Chondrocyte (in vitro differentiated cells): ENCODE data around the gene EPB41. TPM values are rescaled to one million over a fixed set of nuclear protein-coding genes. Genes with fewer than 3 reads are reported as not detected.
"Not testable (repeated sequence)": the region's sequence is repeated elsewhere in the genome, so short reads cannot be mapped to it uniquely, and the experiment has no call there.

ENCODE experiments used
- DNase-seq: peaks from one replicate; pipeline ENCODE4 v3.0.0; 2021; ENCODE audit warnings: mixed read lengths, low spot score
- H3K27ac Mint-ChIP-seq: one replicate; pipeline ENCODE4 v1.8.0; 2021; ENCODE audit warnings: mild to moderate bottlenecking, moderate library complexity, mixed read lengths; ENCODE audit not compliant: unreplicated experiment
- H3K27me3 Mint-ChIP-seq: 2 replicates; pipeline ENCODE4 v1.8.0; 2021; ENCODE audit warnings: low read depth, mixed read lengths
- H3K36me3 Mint-ChIP-seq: 2 replicates; pipeline ENCODE4 v1.8.0; 2021; ENCODE audit warnings: low read depth, mixed read lengths
- H3K4me1 Mint-ChIP-seq: 2 replicates; pipeline ENCODE4 v1.8.0; 2021; ENCODE audit warnings: low read depth, mild to moderate bottlenecking, mixed read lengths
- H3K4me3 Mint-ChIP-seq: one replicate; pipeline ENCODE4 v1.8.0; 2021; ENCODE audit warnings: mild to moderate bottlenecking, moderate library complexity, mixed read lengths; ENCODE audit not compliant: unreplicated experiment
- H3K9me3 Mint-ChIP-seq: 2 replicates; pipeline ENCODE4 v1.8.0; 2021; ENCODE audit warnings: low read depth, mixed read lengths
- total RNA-seq: library from RNA; stranded (reverse); gene quantifications from 3 replicates; pipeline ENCODE4 v1.2.1, GENCODE V29; 2021
- TF ChIP-seq, protein P1 (sequence below): fragments of 200-600 bp; sonication (generic); IDR thresholded peaks from 2 replicates; pipeline ENCODE4 v1.5.0; 2021; ENCODE audit warnings: antibody characterized with exemption, mild to moderate bottlenecking, moderate library complexity

The EPB41 gene
- total RNA-seq, 1 donor from 2014 or later: 17.7 TPM

- TF ChIP-seq, protein P1, sequence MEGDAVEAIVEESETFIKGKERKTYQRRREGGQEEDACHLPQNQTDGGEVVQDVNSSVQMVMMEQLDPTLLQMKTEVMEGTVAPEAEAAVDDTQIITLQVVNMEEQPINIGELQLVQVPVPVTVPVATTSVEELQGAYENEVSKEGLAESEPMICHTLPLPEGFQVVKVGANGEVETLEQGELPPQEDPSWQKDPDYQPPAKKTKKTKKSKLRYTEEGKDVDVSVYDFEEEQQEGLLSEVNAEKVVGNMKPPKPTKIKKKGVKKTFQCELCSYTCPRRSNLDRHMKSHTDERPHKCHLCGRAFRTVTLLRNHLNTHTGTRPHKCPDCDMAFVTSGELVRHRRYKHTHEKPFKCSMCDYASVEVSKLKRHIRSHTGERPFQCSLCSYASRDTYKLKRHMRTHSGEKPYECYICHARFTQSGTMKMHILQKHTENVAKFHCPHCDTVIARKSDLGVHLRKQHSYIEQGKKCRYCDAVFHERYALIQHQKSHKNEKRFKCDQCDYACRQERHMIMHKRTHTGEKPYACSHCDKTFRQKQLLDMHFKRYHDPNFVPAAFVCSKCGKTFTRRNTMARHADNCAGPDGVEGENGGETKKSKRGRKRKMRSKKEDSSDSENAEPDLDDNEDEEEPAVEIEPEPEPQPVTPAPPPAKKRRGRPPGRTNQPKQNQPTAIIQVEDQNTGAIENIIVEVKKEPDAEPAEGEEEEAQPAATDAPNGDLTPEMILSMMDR: no peak
- DNase-seq: no peak
- H3K9me3 Mint-ChIP-seq: no peaks in the 10 kb centered on the region
- no peaks in the 10 kb centered on the region for H3K36me3 Mint-ChIP-seq
- no peaks in the 10 kb centered on the region for H3K27me3 Mint-ChIP-seq
- no peak overlapping the region for H3K27ac Mint-ChIP-seq
- no peak overlapping the region for H3K4me3 Mint-ChIP-seq
- H3K4me1 Mint-ChIP-seq: no peaks in the 10 kb centered on the region
Observed at GRCh38 chr1:29082519-29082918, 168.2 kb downstream of the EPB41 start.

DNA sequence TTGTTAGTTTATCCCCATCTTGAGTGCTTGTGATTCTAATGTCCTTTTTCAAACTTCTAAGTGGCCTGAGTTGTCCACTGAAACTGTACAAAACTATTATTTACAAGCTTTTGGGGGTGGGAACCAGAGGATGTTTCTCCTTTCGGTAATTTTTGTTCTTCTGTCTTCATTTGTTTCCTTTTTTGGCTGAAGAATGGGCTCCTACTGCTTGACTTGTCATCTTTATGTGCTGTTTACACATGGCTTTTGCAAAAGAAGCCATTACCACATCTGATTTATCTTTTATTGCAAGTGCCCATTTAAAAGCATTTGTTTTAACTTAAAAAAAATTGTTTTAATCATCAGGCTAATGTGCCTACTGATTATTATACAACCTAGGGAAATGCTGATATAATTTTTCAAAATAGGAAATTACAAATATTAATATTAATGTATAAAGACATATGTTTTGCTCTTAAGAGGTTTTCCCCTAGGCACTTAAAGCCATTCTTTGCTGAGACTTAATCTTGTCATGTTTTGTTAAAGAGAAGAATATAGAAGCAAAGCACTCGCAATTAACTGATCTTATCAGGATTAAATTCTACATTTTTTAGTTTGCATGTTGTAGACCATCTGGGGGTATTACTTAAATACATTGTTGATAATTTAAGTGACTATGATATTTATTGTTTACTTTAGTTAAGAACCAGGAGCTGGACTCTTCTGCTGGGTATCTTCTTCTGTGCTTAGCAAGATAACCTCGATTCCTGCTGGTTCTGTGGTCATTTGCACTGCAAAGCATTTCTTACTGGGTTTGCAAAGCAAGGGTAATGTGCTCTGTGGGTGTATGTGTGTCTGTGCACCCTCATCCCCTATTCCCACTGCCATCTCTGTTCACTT lies 169.2 kb downstream of the EPB41 start:
- Mint-ChIP-seq H3K4me1 (no peaks in the 10 kb centered on the region), H3K9me3 (no peaks in the 10 kb centered on the region), H3K27me3 (no peaks in the 10 kb centered on the region), H3K36me3 (no peaks in the 10 kb centered on the region), H3K4me3 (no peak overlapping the region), H3K27ac (no peak overlapping the region)
- DNase-seq: no peak
- TF ChIP-seq, protein P1: no peak

- Mint-ChIP-seq H3K36me3 (no peaks in the 10 kb centered on the region), H3K9me3 (no peaks in the 10 kb centered on the region), H3K27ac (no peak overlapping the region), H3K4me1 (no peaks in the 10 kb centered on the region), H3K27me3 (no peaks in the 10 kb centered on the region), H3K4me3 (no peak overlapping the region)
- TF ChIP-seq, protein P1: no peak
- no peak for DNase-seq
Observed at GRCh38 chr1:29084196-29084521, 169.8 kb downstream of the EPB41 start.

- Mint-ChIP-seq H3K4me1 (peaks cover 4% of the 10 kb centered on the region), H3K4me3 (no peak overlapping the region), H3K36me3 (peaks cover 6% of the 10 kb centered on the region), H3K9me3 (peaks cover 2% of the 10 kb centered on the region), H3K27me3 (no peaks in the 10 kb centered on the region), H3K27ac (no peak overlapping the region)
- DNase-seq: no peak
- TF ChIP-seq, protein P1: no peak
Observed at GRCh38 chr1:29090937-29091618, 176.7 kb downstream of the EPB41 start.

GRCh38 chr1:29092704-29093103 lies 178.3 kb downstream of the EPB41 start:
- H3K36me3 Mint-ChIP-seq, H3K4me1 Mint-ChIP-seq, H3K27ac Mint-ChIP-seq, DNase-seq, H3K27me3 Mint-ChIP-seq, H3K4me3 Mint-ChIP-seq, H3K9me3 Mint-ChIP-seq: not testable (repeated sequence)
